Fibroblast of lung (primary cell): Measurements from ENCODE around the gene TEX29.

Experiments
- EZH2 ChIP-seq: IDR thresholded peaks from 2 replicates; pipeline ENCODE4 v1.5.1; 2012; ENCODE audit warnings: low read length, control low read depth, mild to moderate bottlenecking; ENCODE audit errors: missing control alignments
- TF ChIP-seq, protein P1 (sequence below), 2 donors: IDR thresholded peaks in 1 of 2; conservative IDR thresholded peaks in 1 of 2; 1 replicate in 1 of 2; 2 replicates in 1 of 2; pipeline ENCODE4 v1.5.1; 2011 to 2012; ENCODE audit warnings: low read length in 2 of 2, control low read depth in 1 of 2, inconsistent platforms in 1 of 2, low read depth in 1 of 2, mild to moderate bottlenecking in 1 of 2

DNA sequence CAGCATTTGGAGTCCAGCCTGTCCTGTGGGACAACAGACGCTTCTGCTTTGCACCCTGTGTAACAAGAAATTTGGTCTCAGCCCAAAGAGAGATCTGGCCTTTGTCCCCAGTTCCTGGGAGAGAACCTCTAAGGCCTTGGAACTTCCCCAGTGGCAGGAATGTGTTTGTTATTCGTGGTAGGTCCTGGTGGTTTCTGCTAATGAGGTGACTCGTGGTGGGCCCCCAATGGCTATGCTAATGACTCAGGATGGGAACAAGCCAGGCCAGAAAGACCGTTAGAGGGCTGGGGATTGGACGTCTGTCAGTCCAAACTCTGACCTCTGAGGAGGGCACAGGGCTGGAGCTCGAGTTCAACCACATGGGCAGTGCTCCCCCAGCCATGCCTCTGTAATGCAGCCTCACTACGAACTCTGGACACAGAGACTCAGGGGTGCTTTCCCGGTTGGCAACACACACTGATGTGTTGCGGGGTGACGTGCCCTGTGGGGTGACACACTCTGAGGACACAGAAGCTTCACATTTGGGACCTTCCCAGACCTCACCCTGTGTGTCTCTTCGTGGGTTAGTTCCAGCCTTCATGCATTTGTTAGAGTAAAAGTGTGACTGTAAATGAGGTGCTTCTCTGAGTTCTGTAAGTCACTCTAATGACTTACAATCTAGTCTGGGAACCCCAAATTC is 38.9 kb downstream of the TEX29 start:
- TF ChIP-seq, protein P1, sequence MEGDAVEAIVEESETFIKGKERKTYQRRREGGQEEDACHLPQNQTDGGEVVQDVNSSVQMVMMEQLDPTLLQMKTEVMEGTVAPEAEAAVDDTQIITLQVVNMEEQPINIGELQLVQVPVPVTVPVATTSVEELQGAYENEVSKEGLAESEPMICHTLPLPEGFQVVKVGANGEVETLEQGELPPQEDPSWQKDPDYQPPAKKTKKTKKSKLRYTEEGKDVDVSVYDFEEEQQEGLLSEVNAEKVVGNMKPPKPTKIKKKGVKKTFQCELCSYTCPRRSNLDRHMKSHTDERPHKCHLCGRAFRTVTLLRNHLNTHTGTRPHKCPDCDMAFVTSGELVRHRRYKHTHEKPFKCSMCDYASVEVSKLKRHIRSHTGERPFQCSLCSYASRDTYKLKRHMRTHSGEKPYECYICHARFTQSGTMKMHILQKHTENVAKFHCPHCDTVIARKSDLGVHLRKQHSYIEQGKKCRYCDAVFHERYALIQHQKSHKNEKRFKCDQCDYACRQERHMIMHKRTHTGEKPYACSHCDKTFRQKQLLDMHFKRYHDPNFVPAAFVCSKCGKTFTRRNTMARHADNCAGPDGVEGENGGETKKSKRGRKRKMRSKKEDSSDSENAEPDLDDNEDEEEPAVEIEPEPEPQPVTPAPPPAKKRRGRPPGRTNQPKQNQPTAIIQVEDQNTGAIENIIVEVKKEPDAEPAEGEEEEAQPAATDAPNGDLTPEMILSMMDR (conservative IDR thresholded peaks at IDR 0.05 in 1 of 2, IDR thresholded peaks at IDR 0.05 in 1 of 2; ENCODE audit: low read depth in 1 of 2, low read length in 2 of 2), result no peak
- no peak for TF ChIP-seq EZH2
